Spleen (tissue), 11 donors: ENCODE measurements around the gene PRR7. TPM values are rescaled to one million over a fixed set of nuclear protein-coding genes. Genes with fewer than 3 reads are reported as not detected.
"Not testable (repeated sequence)": the region's sequence is repeated elsewhere in the genome, so short reads cannot be mapped to it uniquely, and the experiment has no call there.

Experiments
- DNase-seq: peaks from one replicate; pipeline ENCODE4 v3.0.0-alpha.2; 2020
- H3K27ac ChIP-seq, 8 donors: fragments of 200-600 bp; sonication (generic) in 7 of 8; 1 replicate in 4 of 8; 2 replicates in 4 of 8; pipeline versions ENCODE4 v1.5.0 to v1.8.0; 2016 to 2021; ENCODE audit warnings: inconsistent platforms in 4 of 8, mild to moderate bottlenecking in 4 of 8, moderate library complexity in 1 of 8
- H3K27me3 ChIP-seq, 7 donors: fragments of 200-600 bp; sonication (generic) in 6 of 7; replicated peaks in 1 of 7; 1 replicate in 4 of 7; 2 replicates in 3 of 7; pipeline versions ENCODE4 v1.5.0 to v1.8.0; 2016 to 2021; ENCODE audit warnings: inconsistent platforms in 3 of 7, mild to moderate bottlenecking in 1 of 7
- H3K36me3 ChIP-seq, 6 donors: fragments of 200-600 bp; sonication (generic) in 5 of 6; 1 replicate in 4 of 6; 2 replicates in 2 of 6; pipeline versions ENCODE4 v1.5.0 to v1.8.0; 2016 to 2021; ENCODE audit warnings: inconsistent platforms in 2 of 6
- H3K4me1 ChIP-seq, 6 donors: fragments of 200-600 bp; sonication (generic) in 5 of 6; 1 replicate in 3 of 6; 2 replicates in 3 of 6; pipeline versions ENCODE4 v1.5.0 to v1.8.0; 2016 to 2021; ENCODE audit warnings: inconsistent platforms in 3 of 6
- H3K4me3 ChIP-seq, 8 donors: fragments of 200-600 bp; sonication (generic) in 7 of 8; 1 replicate in 4 of 8; 2 replicates in 4 of 8; pipeline versions ENCODE4 v1.5.0 to v1.8.0; 2016 to 2021; ENCODE audit warnings: inconsistent platforms in 4 of 8, mild to moderate bottlenecking in 4 of 8, moderate library complexity in 2 of 8
- H3K9me3 ChIP-seq, 8 donors: fragments of 200-600 bp; sonication (generic) in 7 of 8; 1 replicate in 4 of 8; 2 replicates in 4 of 8; pipeline versions ENCODE4 v1.5.0 to v1.8.0; 2016 to 2021; ENCODE audit warnings: inconsistent platforms in 4 of 8
- POLR2A ChIP-seq, 3 donors: fragments of 450-650 bp; IDR thresholded peaks; one replicate each; pipeline ENCODE4 v1.5.1; 2017; ENCODE audit warnings: antibody characterized with exemption in 3 of 3, mild to moderate bottlenecking in 1 of 3
- POLR2AphosphoS5 ChIP-seq, 3 donors: sonication (generic); formaldehyde crosslinking; IDR thresholded peaks; one replicate each; pipeline ENCODE4 v1.5.1; 2017; ENCODE audit warnings: antibody characterized with exemption in 3 of 3
- WGBS, 5 donors: extraction: QIAGEN DNeasy Blood & Tissue Kit in 3 of 5; methylation state at CpG; one replicate each; pipeline versions ENCODE4 v1.1.5 to v1.1.7; 2013 to 2018; 5-methylcytosine and 5-hydroxymethylcytosine counted together
- intact Hi-C: fragments of 100-400 bp; cut with DNase I; formaldehyde crosslinking; loops from one replicate; pipeline ENCODE4 v1.15.0; 2023; ENCODE audit warnings: low total_unique reads
- polyA plus RNA-seq, 3 donors: library from polyadenylated mRNA; stranded (reverse); fragments of 200-250 nt; gene quantifications; one replicate each; pipeline ENCODE4 v1.2.1, GENCODE V29; 2013
- total RNA-seq, 7 donors: library from RNA; depleted of rRNA in 3 of 7; stranded (reverse); fragments of >200 nt in 3 of 7; fragmentation: NEBNext Ultra II Directional in 4 of 7; extraction: Animal tissue kit (Norgen Biotek cat#: 25700) in 4 of 7; gene quantifications; one replicate each; pipeline versions ENCODE4 v1.1.0 to v1.2.1, GENCODE V29; 2016 to 2021
- TF ChIP-seq, protein P1 (sequence below), 11 experiments: fragments of 200-600 bp in 7 of 11; fragments of 450-650 bp in 4 of 11; sonication (generic) in 4 of 11; IDR thresholded peaks in 8 of 11; conservative IDR thresholded peaks in 3 of 11; 1 replicate in 7 of 11; 2 replicates in 4 of 11; pipeline versions ENCODE4 v1.4.0 to v1.8.0; 2016 to 2021; ENCODE audit warnings: antibody characterized with exemption in 11 of 11, inconsistent platforms in 4 of 11, mild to moderate bottlenecking in 1 of 11
- donor health status: healthy with polysubstance abuse.
- donor health status: DM: no; HTN: no; CAD: no; lungs with moderate emphysema.
- donor health status: DM: no; HTN: no; CAD: no.
- donor health status: Bipolar disorder and iron deficiency.
- donor health status: healthy.
- donor health status: DM: no; HTN: no; CAD: no.
- donor health status: DM: yes; HTN: yes; CAD: no.

PRR7 gene
- total and polyA plus RNA-seq, 10 donors: 1.7 to 5.7 (median 4.6) TPM; not detected in 1

DNA sequence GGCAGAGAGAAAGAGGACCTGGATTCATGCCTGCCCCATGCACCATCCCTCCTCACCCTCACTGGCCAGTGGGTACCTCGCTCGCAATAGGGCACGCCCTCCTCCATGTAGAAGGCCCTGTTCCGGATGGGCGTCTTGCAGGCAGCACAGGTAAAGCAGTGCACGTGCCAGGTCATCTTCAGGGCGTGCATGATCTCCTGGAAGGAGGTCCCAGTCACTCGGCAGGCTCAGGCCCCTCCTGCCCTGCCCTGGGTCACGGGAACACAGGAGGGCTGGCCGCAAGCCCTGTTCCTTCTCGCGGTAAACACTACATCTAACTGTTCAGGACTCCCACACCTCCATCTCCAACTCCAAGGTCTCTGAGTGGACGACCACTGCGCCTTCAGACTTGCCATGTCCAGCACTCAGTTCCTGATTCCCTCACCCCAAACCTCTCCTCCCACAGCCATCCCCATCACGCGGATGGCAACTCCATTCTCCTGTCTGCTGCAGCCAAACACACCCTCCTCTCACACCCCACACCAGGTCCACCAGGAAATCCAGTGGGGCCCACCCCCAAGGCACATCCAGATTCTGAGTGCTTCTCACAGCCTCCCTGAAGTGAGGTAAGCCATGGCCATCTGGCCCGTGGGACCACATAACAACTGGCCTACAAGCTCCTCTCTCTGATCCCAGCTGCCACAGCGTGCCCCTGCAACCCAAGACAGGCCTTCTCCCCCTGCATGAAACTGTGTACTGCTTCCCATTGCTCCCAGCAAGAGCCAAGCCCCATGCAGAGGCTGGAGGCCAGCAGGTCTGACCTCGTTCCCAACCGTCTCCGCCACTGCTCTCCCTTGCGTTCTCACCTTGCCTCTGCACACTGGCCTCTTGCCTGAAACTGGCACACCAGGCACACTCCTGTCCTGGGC, 37.6 kb downstream of the PRR7 start:
- 89 to 95% (median 92%) methylated on average over 22 of the region's 22 CpGs for WGBS, 5 donors
- peak; percentile 63 for DNase-seq
- H3K27ac ChIP-seq: no peak overlapping the region
- intact Hi-C loops: no loop called here
- H3K4me3 ChIP-seq: no peak overlapping the region
- peaks cover 0 to 83% (median 41%) of the 10 kb centered on the region in 6 donors for H3K36me3 ChIP-seq
- peaks cover 9 to 19% (median 13%) of the 10 kb centered on the region in 6 donors for H3K4me1 ChIP-seq
- TF ChIP-seq POLR2A (IDR thresholded peaks at IDR 0.05) (no peak), POLR2AphosphoS5 (IDR thresholded peaks at IDR 0.05) (peak in 1 of 3 donors; percentile 38)
- TF ChIP-seq, protein P1, sequence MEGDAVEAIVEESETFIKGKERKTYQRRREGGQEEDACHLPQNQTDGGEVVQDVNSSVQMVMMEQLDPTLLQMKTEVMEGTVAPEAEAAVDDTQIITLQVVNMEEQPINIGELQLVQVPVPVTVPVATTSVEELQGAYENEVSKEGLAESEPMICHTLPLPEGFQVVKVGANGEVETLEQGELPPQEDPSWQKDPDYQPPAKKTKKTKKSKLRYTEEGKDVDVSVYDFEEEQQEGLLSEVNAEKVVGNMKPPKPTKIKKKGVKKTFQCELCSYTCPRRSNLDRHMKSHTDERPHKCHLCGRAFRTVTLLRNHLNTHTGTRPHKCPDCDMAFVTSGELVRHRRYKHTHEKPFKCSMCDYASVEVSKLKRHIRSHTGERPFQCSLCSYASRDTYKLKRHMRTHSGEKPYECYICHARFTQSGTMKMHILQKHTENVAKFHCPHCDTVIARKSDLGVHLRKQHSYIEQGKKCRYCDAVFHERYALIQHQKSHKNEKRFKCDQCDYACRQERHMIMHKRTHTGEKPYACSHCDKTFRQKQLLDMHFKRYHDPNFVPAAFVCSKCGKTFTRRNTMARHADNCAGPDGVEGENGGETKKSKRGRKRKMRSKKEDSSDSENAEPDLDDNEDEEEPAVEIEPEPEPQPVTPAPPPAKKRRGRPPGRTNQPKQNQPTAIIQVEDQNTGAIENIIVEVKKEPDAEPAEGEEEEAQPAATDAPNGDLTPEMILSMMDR (IDR thresholded peaks at IDR 0.05 in 8 of 11, conservative IDR thresholded peaks at IDR 0.05 in 3 of 11): no peak
- H3K9me3 ChIP-seq: no peaks in the 10 kb centered on the region
- H3K27me3 ChIP-seq: no peaks in the 10 kb centered on the region

DNA sequence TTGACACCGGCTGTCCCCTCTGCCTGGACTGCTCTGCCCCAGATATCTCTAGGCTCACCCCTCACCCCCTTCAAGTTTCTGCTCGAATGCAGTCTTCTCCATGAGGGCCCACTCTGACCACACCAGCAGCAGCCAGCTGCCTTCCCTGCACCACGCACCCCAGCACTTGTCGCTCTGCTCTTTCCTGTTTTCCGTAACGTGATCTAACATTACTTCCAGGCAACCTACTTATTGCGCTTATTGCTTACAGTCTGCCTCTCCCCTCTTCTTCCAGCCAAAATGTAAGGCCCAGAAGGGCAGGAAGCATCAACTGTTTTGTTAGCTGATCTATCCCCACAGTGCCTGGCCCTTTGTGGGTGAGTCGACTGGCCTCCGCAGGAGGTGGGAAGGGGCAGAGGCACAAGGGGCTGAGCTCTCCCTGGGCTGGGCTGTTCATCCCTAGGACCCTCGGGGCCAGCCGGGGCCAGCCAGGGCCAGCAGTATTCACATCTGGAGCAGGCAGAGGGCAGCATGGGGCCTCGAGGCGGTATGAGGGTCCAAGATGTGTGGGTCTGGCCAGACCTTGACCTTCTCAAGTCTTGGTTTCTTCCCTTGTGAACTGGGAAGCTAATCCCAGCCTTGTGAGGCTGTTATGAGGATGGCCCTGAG, 38.4 kb downstream of the PRR7 start:
- H3K4me1 ChIP-seq: peaks cover 1 to 19% (median 11%) of the 10 kb centered on the region in 6 donors
- 71 to 83% (median 77%) methylated on average over 11 to 13 of the region's 13 CpGs for WGBS, 5 donors
- DNase-seq: peak; percentile 47
- no peaks in the 10 kb centered on the region for H3K9me3 ChIP-seq
- no peaks in the 10 kb centered on the region for H3K27me3 ChIP-seq
- peaks cover 0 to 90% (median 48%) of the 10 kb centered on the region in 6 donors for H3K36me3 ChIP-seq
- intact Hi-C loops: no loop called here
- no peak overlapping the region for H3K27ac ChIP-seq
- TF ChIP-seq, protein P1 (IDR thresholded peaks at IDR 0.05 in 8 of 11, conservative IDR thresholded peaks at IDR 0.05 in 3 of 11): no peak
- TF ChIP-seq POLR2AphosphoS5 (IDR thresholded peaks at IDR 0.05) (no peak), POLR2A (IDR thresholded peaks at IDR 0.05) (no peak)
- no peak overlapping the region for H3K4me3 ChIP-seq

DNA sequence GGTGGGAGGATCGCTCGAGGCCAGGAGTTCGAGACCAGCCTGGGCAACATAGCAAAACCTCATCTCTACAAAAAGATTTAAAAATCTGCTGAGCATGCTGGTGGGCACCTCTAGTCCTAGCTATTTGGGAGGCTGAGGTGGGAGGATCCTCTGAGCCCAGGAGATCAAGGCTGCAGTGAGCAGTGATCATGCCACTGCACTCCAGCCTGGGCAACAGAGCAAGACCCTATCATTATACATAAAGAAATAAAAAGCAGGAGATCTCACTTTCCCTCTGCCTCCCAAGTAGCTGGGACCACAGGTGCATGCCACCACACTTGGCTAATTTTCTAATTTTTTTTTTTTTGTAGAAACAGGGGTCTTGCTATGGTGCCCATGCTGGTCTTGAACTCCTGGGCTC, 39.1 kb downstream of the PRR7 start:
- peaks cover 0 to 21% (median 9%) of the 10 kb centered on the region in 6 donors for H3K4me1 ChIP-seq
- H3K4me3 ChIP-seq, H3K9me3 ChIP-seq, DNase-seq, H3K27me3 ChIP-seq, intact Hi-C loops, H3K27ac ChIP-seq: not testable (repeated sequence)
- 88 to 100% (median 97%) methylated on average over 3 of the region's 3 CpGs for WGBS, 5 donors
- H3K36me3 ChIP-seq: peaks cover 0 to 98% (median 54%) of the 10 kb centered on the region in 6 donors

DNA sequence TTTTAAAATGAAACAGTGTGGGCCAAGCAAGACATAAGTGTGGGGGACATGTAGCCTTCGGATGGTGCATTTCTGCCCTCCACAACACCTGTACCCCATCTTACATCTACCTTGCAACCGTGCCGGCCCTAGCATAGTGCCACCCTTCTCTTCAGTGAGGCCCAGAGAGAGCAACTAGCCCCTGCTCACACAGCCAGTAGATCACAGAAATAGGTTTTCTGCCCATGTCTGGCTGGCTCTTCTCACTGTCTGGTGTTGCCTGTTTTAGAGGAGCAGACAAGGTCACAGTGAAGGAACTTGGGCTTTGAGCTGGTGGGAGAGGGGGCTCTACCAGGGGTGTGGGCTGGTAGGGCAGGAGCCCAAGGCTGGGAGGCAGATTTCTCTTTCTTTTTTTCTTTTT, 39.6 kb downstream of the PRR7 start:
- TF ChIP-seq POLR2A (IDR thresholded peaks at IDR 0.05) (no peak), POLR2AphosphoS5 (IDR thresholded peaks at IDR 0.05) (no peak)
- TF ChIP-seq, protein P1 (IDR thresholded peaks at IDR 0.05 in 8 of 11, conservative IDR thresholded peaks at IDR 0.05 in 3 of 11): no peak
- H3K4me1 ChIP-seq: peaks cover 0 to 24% (median 14%) of the 10 kb centered on the region in 6 donors
- DNase-seq: no peak
- H3K9me3 ChIP-seq: no peaks in the 10 kb centered on the region
- H3K27me3 ChIP-seq: no peaks in the 10 kb centered on the region
- no peak overlapping the region for H3K4me3 ChIP-seq
- intact Hi-C loops: no loop called here
- peaks cover 0 to 100% (median 56%) of the 10 kb centered on the region in 6 donors for H3K36me3 ChIP-seq
- WGBS, 5 donors: 92 to 98% (median 96%) methylated on average over 3 of the region's 3 CpGs
- H3K27ac ChIP-seq: no peak overlapping the region
